Suprapubic skin (tissue), 3 donors: ENCODE measurements around the gene RIMBP2.

Experiments
- CTCF ChIP-seq, 2 donors: fragments of 200-600 bp in 1 of 2; fragments of 450-650 bp in 1 of 2; sonication (generic) in 1 of 2; IDR thresholded peaks; one replicate each; pipeline ENCODE4 v1.5.1; 2016 to 2019; ENCODE audit warnings: antibody characterized with exemption in 2 of 2, mild to moderate bottlenecking in 1 of 2, moderate library complexity in 1 of 2
- POLR2AphosphoS5 ChIP-seq, 3 donors: sonication (generic); formaldehyde crosslinking; IDR thresholded peaks; one replicate each; pipeline ENCODE4 v1.6.1; 2017; ENCODE audit warnings: antibody characterized with exemption in 3 of 3

GRCh38 chr12:130582286-130582685 lies 133.8 kb downstream of the RIMBP2 start:
- TF ChIP-seq CTCF (IDR thresholded peaks at IDR 0.05) (no peak), POLR2AphosphoS5 (IDR thresholded peaks at IDR 0.05) (no peak)
